ENCODE data around the gene FUT6. TPM values are rescaled to one million over a fixed set of nuclear protein-coding genes. Genes with fewer than 3 reads are reported as not detected.

FUT6 gene
- total RNA-seq, 1 donor from 2014 or later, result not detected

- no peak for TF ChIP-seq CTCF (IDR thresholded peaks at IDR 0.05; ENCODE audit: unreplicated experiment)
- no peak overlapping the region for H3K27ac Mint-ChIP-seq
- H3K27me3 Mint-ChIP-seq, result peaks cover 25% of the 10 kb centered on the region
- H3K4me1 Mint-ChIP-seq (ENCODE audit: low read depth), result peaks cover 2% of the 10 kb centered on the region
- DNase-seq (ENCODE audit: low spot score, unreplicated experiment), result no peak
- H3K36me3 Mint-ChIP-seq (ENCODE audit: insufficient read depth), result no peaks in the 10 kb centered on the region
- H3K4me3 Mint-ChIP-seq (ENCODE audit: low read depth), result no peak overlapping the region
- H3K9me3 Mint-ChIP-seq (ENCODE audit: low read depth), result no peaks in the 10 kb centered on the region
Measured at GRCh38 chr19:5798244-5798643, 41.3 kb downstream of the FUT6 start.

GRCh38 chr19:5795382-5795919 lies 44.1 kb downstream of the FUT6 start:
- no peak for DNase-seq (ENCODE audit: low spot score, unreplicated experiment)
- TF ChIP-seq CTCF (IDR thresholded peaks at IDR 0.05; ENCODE audit: unreplicated experiment), result no peak
- peaks cover 2% of the 10 kb centered on the region for H3K4me1 Mint-ChIP-seq (ENCODE audit: low read depth)
- peaks cover 12% of the 10 kb centered on the region for H3K27me3 Mint-ChIP-seq
- no peak overlapping the region for H3K27ac Mint-ChIP-seq
- no peak overlapping the region for H3K4me3 Mint-ChIP-seq (ENCODE audit: low read depth)
- peaks cover 3% of the 10 kb centered on the region for H3K9me3 Mint-ChIP-seq (ENCODE audit: low read depth)
- peaks cover 2% of the 10 kb centered on the region for H3K36me3 Mint-ChIP-seq (ENCODE audit: insufficient read depth)

GRCh38 chr19:5793188-5793587 lies 46.3 kb downstream of the FUT6 start:
- DNase-seq (ENCODE audit: low spot score, unreplicated experiment), result no peak
- H3K4me3 Mint-ChIP-seq (ENCODE audit: low read depth), result no peak overlapping the region
- TF ChIP-seq CTCF (IDR thresholded peaks at IDR 0.05; ENCODE audit: unreplicated experiment), result no peak
- H3K36me3 Mint-ChIP-seq (ENCODE audit: insufficient read depth), result peaks cover 11% of the 10 kb centered on the region
- H3K9me3 Mint-ChIP-seq (ENCODE audit: low read depth), result peaks cover 3% of the 10 kb centered on the region
- peaks cover 6% of the 10 kb centered on the region for H3K4me1 Mint-ChIP-seq (ENCODE audit: low read depth)
- H3K27ac Mint-ChIP-seq, result no peak overlapping the region
- peaks cover 3% of the 10 kb centered on the region for H3K27me3 Mint-ChIP-seq

- Mint-ChIP-seq H3K9me3 (ENCODE audit: low read depth) (peaks cover 3% of the 10 kb centered on the region), H3K4me3 (ENCODE audit: low read depth) (no peak overlapping the region), H3K36me3 (ENCODE audit: insufficient read depth) (peaks cover 12% of the 10 kb centered on the region), H3K27me3 (peaks cover 3% of the 10 kb centered on the region), H3K27ac (peak overlapping the region; percentile 41), H3K4me1 (ENCODE audit: low read depth) (peaks cover 6% of the 10 kb centered on the region)
- TF ChIP-seq CTCF (IDR thresholded peaks at IDR 0.05; ENCODE audit: unreplicated experiment), result no peak
- no peak for DNase-seq (ENCODE audit: low spot score, unreplicated experiment)
Measured at GRCh38 chr19:5792224-5792623, 47.3 kb downstream of the FUT6 start.

GRCh38 chr19:5790559-5791520 lies 48.7 kb downstream of the FUT6 start, which contains the start of gene DUS3L:
DUS3L (minus strand) TSS chr19:5791163; CDS start chr19:5791141, 22 bp downstream.
- H3K27ac Mint-ChIP-seq, result peak within 1 kb of the TSS; percentile 100
- peaks cover 3% of the 10 kb centered on the region for H3K9me3 Mint-ChIP-seq (ENCODE audit: low read depth)
- no peaks in the 10 kb centered on the region for H3K27me3 Mint-ChIP-seq
- peak within 1 kb of the TSS; percentile 100 for H3K4me3 Mint-ChIP-seq (ENCODE audit: low read depth)
- no peak for TF ChIP-seq CTCF (IDR thresholded peaks at IDR 0.05; ENCODE audit: unreplicated experiment)
- peak; percentile 90 for DNase-seq (ENCODE audit: low spot score, unreplicated experiment)
- H3K4me1 Mint-ChIP-seq (ENCODE audit: low read depth), result peaks cover 6% of the 10 kb centered on the region
- H3K36me3 Mint-ChIP-seq (ENCODE audit: insufficient read depth), result peaks cover 19% of the 10 kb centered on the region

Data from progenitor cell of endocrine pancreas (in vitro differentiated cells).